Measurements from ENCODE around the gene PHLPP1.
"Not testable (repeated sequence)": the region's sequence is repeated elsewhere in the genome, so short reads cannot be mapped to it uniquely, and the experiment has no call there.

Gene PHLPP1

DNA sequence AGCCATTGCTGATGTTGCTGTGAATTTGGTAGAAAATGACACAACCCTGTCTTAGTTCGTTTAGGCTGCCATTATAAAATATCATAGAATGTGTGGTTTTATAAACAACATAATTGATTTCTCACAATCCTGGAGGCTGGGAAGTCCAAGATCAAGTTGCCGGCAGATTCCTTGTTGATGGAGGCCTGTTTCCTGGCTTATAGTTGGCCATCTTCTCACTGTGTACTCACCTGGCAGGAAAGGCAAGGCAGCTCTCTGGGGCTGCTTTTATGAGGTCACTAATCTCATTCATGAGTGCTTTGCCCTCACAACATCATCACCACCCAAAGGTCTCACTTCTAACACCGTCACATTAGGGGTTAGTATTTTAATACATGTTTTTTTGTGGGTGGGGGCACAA, 58.4 kb downstream of the PHLPP1 start:
- DNase-seq (ENCODE audit: low read depth in 2 of 2) = no peak

- DNase-seq (ENCODE audit: low read depth in 2 of 2) = no peak
These were observed 60.8 kb downstream of the PHLPP1 start for GRCh38 chr18:62776024-62776570.

DNA sequence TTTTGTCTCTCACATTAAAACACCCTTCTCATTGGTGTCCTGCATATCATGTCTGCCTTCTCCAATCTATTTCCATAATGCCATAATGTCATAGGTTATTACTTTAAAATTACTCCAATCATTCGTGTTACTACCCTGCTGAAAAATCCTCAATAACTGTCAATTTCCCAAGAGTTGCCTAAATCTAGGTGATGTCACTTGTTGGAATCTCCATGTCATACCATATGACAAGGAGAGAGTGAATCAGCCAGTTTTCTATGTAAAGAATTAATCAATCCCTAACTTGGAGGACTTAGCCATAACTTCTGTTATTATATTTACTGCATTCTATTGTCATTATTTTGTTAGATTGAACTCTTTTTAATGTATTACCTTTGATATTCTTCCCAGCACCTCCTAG, 62.5 kb downstream of the PHLPP1 start:
- no peak for DNase-seq (ENCODE audit: low read depth in 2 of 2)

DNA sequence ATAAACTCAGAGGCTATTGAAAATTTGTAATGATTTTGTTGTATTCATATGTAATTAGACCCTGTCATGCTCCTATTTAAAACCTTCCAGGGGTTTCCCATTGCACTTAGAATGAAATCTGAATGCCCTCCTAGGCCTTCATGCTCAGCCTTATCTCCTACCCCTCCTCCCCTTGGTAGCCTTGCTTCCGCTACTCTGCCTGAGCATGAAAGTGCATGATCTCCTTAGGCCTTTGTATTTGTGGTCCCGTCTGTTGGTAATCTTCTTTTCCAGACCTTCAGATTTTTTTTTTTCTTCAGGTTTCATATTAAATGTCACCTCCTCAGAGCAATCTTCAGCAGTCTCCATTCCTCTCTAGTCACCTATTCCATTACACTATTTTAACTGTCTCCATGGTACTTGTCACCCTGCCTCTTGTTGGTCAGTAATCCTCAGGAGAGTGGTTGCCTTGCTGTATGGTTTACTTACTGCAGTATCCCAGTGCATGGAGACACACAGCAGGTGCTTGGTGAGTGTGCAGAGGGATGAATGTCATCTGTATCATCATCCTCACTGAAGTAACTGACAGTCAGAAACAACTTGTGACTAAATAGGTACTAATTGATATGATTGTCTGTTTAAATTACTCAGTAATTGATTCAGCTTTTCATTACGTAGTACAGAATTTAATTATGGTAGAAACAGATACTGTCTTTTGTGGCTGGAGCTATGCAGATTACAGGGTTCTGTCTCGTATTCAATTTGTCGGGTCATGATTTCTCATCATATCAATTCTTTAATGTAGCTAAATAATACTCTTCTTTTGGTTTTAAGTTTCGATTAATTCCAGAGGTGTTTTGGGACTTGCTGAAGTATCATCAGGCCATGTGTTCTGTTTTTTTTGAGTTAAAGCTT, 63.9 kb downstream of the PHLPP1 start:
- no peak for DNase-seq (ENCODE audit: low read depth in 2 of 2)

- no peak for DNase-seq (ENCODE audit: low read depth in 2 of 2)
These were observed 65.9 kb downstream of the PHLPP1 start for GRCh38 chr18:62781262-62781661.

DNA sequence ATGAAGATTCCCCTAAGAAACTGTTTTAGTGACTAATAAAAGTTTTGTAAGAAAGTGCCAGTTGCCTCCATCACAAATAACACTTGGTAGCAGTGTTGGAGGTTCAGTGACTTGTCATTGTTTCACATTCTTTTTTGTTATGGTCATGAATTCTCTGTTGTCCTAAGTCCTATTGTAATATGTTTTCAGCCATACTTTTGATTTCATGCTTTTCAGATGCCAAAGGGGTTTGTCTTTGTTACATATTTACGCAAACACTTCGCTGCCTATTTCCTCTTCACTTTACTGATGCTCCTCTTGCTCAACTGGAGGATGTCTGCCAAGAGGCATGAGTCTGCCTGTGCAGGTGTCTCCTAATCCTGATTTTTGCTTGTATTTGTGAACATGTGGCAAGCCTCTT, 66.6 kb downstream of the PHLPP1 start:
- DNase-seq (ENCODE audit: low read depth in 2 of 2) = peak; percentile 58 to 61

GRCh38 chr18:62784338-62784965, 69.1 kb downstream of the PHLPP1 start:
- no peak for DNase-seq (ENCODE audit: low read depth in 2 of 2)

GRCh38 chr18:62784966-62785413, 69.6 kb downstream of the PHLPP1 start:
- DNase-seq (ENCODE audit: low read depth in 2 of 2) = peak in 1 of 2 experiments; percentile 15

DNA sequence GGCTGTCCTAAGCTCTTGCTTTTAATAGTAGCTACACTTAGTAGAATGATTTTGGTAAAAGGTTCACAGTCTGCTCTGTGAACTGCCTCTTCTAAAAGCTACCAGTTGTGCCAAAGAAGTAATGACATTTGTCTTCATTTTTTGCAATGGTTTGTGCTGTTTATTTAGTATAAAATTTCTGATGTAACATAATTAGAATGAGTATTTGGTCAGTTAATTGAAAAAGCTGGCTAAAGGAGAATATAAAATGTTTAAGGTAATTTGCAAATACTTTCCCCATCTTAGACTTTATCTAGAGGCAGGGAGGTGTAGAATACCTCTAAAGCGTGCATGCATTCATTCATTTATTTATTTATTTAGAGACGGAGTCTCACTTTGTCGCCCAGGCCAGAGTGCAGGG, 71.3 kb downstream of the PHLPP1 start:
- DNase-seq (ENCODE audit: low read depth in 2 of 2) = no peak

- no peak for DNase-seq (ENCODE audit: low read depth in 2 of 2)
These were observed 72.8 kb downstream of the PHLPP1 start for GRCh38 chr18:62788111-62788510.

DNA sequence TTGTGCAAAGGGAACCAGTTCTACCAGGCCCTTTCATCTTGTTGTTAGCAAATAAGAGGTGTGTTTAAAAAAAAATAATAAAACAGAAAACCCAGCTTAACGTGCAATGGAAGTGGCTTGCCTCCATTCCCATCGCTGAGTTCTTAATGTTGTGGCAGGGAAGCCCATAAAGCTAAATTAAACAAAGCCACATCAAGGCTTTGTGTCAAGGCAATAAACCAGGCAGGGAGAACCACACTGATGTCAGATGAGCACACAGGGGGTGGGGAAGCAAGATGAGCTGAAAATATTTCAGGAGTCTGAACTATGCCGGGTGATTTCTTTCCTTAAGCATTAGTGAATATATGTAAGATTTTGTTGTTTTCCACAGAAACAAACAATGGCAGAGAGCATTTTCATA, 73.5 kb downstream of the PHLPP1 start:
- DNase-seq (ENCODE audit: low read depth in 2 of 2) = no peak

- peak in 1 of 2 experiments; percentile 28 for DNase-seq (ENCODE audit: low read depth in 2 of 2)
These were observed 75.8 kb downstream of the PHLPP1 start for GRCh38 chr18:62790871-62791772.

DNA sequence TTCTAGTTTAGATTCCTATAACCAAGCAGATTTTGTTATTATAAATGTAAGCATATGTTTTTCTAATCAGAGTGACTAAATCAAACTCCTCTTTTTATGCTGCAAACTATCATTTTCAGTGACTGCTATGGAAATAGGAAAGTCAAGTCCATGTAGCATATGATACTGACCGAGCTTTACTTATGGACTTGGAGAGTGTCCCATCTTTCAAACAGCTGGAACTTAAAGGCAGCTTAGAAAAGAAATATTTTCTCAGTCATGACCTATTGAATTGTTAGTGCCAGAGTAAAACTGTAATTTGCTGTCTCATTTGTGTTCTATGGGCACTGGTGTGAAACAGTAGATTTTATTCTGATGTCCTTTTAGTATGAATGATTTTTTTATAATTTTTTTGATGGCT, 76.7 kb downstream of the PHLPP1 start:
- no peak for DNase-seq (ENCODE audit: low read depth in 2 of 2)

DNA sequence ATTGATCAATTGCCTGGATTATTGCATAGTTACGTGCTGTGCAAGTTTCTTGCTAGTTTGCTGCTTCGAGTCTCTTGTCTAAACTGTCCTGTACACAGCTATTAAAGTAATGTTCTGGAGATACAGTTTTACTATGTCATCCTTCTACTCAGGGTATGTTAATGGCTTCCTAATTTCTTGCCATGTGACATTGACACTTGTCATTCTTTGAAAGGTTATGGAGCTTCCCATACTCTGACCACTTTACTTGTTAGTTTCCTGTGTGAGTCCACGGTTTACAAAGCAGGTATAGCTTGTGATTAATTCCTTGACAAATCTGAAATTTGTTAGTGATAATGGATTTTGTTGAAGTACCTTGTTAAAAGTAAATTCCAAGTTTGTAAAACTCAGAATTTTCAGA, 80.5 kb downstream of the PHLPP1 start:
- DNase-seq (ENCODE audit: low read depth in 2 of 2) = no peak

DNA sequence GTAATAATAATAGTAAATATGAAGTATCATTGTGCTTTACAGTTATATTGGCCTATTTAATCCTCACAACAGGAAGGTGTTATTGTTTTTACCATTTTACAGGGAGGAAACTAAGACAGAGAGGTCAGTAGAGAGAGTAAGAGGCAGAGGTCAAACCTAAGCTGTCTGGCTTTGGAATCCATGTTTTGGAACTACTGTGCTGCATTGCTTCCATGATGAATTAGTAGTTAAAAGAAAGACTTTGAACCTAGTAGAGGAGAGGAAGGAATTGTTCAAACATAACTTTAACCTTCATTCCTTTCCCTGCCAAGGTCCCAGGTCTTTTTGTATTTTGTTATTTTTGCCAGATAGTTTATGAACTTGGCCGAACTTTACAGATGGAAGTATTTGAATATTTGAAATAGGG, 80.9 kb downstream of the PHLPP1 start:
- no peak for DNase-seq (ENCODE audit: low read depth in 2 of 2)

DNA sequence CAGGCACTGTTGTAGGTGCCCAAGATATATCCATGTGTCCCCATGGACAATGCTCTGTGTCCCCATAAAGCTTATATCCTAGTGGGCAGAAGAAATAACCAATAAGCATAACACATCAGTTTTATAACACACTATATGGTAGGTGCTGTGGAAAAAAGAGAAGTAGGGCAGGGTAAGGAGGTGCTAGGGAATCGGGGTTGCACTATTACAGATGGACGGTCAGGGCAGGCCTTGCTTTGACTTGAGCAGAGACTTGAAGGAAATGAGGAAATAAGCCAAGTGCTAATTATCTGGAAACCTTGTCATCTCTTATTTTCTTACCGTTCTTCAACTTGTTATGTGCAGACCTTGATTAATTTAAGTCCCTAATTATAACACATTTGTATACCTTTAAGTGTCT, 82.0 kb downstream of the PHLPP1 start:
- DNase-seq (ENCODE audit: low read depth in 2 of 2) = no peak

DNA sequence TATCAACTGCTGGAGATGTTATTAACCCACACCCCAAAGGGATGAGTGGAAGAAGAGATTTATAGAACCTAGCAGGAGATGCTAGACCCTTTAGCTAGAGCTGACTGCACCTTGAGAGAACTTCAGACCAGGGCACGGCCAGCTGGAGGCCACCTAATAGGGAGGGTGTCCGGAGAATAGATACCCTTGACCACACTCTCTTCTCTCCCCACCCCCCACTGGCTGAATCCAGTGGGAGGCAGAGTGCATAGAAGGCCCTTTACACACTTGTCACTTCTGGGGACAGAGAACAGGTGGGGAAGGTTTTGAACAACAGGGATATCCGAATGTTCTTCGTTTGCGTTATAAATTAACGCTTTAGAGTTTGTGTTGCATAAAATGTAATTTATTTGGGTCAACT, 84.6 kb downstream of the PHLPP1 start:
- DNase-seq (ENCODE audit: low read depth in 2 of 2) = no peak

DNA sequence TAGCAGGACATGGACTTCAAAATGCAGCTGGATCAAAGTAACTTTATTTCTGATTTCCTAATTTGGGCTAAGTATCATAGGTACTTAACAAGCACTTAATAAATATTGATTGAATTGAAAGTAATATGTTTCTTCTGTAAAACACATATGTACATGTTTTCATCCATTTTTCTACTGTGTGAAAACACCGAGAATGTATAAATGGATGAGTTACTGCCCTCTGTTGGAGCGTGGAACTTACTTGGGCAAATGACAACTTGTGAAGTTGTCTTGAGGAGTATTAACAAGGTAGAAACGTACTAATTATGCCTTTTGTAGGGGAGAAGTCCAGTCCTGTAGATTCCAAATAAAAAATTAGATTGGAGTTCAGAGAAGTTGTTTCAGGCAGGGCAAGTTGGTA, 87.2 kb downstream of the PHLPP1 start:
- no peak for DNase-seq (ENCODE audit: low read depth in 2 of 2)

- DNase-seq (ENCODE audit: low read depth in 2 of 2) = no peak
These were observed 92.1 kb downstream of the PHLPP1 start for GRCh38 chr18:62807396-62807795.

DNA sequence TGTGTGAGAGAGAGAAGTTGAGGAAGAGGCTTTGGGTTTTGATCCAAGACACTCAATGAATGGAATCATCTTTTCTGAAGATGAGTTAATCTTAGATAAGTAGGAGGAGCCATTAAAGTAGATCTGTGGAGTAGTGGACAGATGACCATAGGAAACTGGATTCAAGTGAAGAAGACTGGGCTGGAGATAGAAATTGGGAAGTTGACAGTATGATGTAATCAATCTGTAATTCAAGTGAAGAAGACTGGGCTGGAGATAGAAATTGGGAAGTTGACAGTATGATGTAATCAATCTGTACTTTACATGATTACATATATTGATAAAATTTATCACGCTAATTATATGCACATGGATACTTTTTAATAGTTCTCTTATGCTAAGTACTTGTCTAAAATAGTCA, 92.8 kb downstream of the PHLPP1 start:
- no peak for DNase-seq (ENCODE audit: low read depth in 2 of 2)

- DNase-seq (ENCODE audit: low read depth in 2 of 2) = not testable (repeated sequence)
These were observed 94.1 kb downstream of the PHLPP1 start for GRCh38 chr18:62809445-62809844.

GRCh38 chr18:62809900-62810299, 94.6 kb downstream of the PHLPP1 start:
- DNase-seq (ENCODE audit: low read depth in 2 of 2) = no peak

All from fibroblast of skin of left biceps (primary cell).